Activated naive CD8-positive, alpha-beta T cell treated with anti-CD3 and anti-CD28 coated beads, Interleukin-2, amount 50 U/mL, for 24 hours (primary cell): ENCODE results near the gene REC8.
A peak's percentile ranks its signal among the peaks of the same experiment; 100 is the strongest.

Experiments used
- ATAC-seq: fragments of 150-1000 bp; cut with Tn5 transposase; one replicate; pipeline ENCODE4 v1.10.0; 2021
- DNase-seq: peaks from one replicate; pipeline ENCODE4 v3.0.0; 2021
- H3K27ac Mint-ChIP-seq: one replicate; pipeline ENCODE4 v1.8.0; 2021; ENCODE audit warnings: mild to moderate bottlenecking, mixed read lengths
- H3K27me3 Mint-ChIP-seq: one replicate; pipeline ENCODE4 v1.8.0; 2021; ENCODE audit warnings: mixed read lengths
- H3K36me3 Mint-ChIP-seq: one replicate; pipeline ENCODE4 v1.8.0; 2021; ENCODE audit warnings: low read depth, mixed read lengths
- H3K4me1 Mint-ChIP-seq: one replicate; pipeline ENCODE4 v1.8.0; 2021; ENCODE audit warnings: mixed read lengths
- H3K4me3 Mint-ChIP-seq: one replicate; pipeline ENCODE4 v1.8.0; 2021; ENCODE audit warnings: mild to moderate bottlenecking, moderate library complexity, mixed read lengths
- H3K9me3 Mint-ChIP-seq: one replicate; pipeline ENCODE4 v1.8.0; 2021; ENCODE audit warnings: mixed read lengths

The REC8 gene, protein sequence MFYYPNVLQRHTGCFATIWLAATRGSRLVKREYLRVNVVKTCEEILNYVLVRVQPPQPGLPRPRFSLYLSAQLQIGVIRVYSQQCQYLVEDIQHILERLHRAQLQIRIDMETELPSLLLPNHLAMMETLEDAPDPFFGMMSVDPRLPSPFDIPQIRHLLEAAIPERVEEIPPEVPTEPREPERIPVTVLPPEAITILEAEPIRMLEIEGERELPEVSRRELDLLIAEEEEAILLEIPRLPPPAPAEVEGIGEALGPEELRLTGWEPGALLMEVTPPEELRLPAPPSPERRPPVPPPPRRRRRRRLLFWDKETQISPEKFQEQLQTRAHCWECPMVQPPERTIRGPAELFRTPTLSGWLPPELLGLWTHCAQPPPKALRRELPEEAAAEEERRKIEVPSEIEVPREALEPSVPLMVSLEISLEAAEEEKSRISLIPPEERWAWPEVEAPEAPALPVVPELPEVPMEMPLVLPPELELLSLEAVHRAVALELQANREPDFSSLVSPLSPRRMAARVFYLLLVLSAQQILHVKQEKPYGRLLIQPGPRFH

DNA sequence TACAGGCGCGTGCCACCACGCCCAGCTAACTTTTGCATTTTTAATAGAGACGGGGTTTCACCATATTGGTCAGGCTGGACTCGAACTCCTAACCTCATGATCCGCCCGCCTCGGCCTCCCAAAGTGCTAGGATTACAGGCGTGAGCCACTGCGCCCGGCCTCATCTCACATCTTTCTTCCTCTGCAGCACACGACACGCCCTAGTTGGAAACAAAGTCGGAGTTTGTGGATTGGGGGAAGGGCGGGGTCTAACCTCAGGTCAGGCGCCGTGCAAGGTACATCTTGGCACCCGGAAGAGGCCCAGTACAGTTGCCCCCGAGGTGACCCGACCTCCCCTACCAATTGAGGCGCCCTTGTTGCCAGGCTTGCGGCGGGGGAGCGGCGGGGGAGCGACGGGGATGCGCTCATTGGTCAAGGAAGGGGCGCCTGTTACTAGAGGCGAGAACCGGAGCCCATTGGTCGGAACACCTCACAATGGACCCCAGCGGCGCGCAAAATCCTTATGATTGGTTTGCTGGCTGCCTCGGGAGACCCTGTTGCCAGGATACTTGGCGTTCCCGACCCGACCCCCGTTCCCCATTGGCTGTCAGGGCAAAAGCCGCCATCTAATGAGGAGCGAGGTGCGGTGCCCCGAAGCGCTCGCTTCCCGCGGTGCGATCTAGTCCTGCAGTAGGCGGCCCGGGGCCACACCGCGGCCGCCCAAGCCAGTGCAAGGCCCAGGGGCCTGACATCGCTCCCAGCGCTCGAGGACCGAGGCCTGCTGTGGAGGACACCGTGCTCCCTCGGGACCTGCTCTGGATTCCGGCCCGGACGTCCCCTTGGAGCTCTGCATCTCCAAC, at the start of gene REC8:
TSS of gene REC8 (plus strand) at position 659 of the 839 bp plus-strand sequence. CDS start 473 bp downstream, outside the sequence.
- Mint-ChIP-seq H3K4me3 (peak within 1 kb of the TSS; percentile 77), H3K4me1 (peaks cover 24% of the 10 kb centered on the region), H3K9me3 (no peaks in the 10 kb centered on the region), H3K27me3 (no peaks in the 10 kb centered on the region), H3K27ac (peak within 1 kb of the TSS; percentile 22), H3K36me3 (peaks cover 21% of the 10 kb centered on the region)
- peak; percentile 78 for DNase-seq
- peak; percentile 83 for ATAC-seq

- DNase-seq = no peak
- Mint-ChIP-seq H3K4me3 (no peak overlapping the region), H3K36me3 (peaks cover 35% of the 10 kb centered on the region), H3K4me1 (peaks cover 6% of the 10 kb centered on the region), H3K27ac (no peak overlapping the region), H3K27me3 (no peaks in the 10 kb centered on the region), H3K9me3 (no peaks in the 10 kb centered on the region)
- no peak for ATAC-seq
Measured at GRCh38 chr14:24122416-24122815, 49.5 kb upstream of the REC8 start.

DNA sequence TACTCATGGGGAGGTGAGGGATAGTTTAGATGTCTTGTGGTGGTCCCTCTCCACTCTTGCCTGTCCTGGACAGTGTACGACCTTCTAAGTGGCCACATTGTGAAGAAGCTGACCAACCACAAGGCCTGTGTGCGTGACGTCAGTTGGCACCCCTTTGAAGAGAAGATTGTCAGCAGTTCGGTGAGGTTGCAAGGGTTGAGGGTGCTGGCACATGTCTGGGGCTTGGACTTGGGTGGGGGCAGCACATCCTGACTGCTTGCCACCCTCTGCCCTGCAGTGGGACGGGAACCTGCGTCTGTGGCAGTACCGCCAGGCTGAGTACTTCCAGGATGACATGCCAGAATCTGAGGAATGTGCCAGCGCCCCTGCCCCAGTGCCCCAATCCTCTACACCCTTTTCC, 49.0 kb upstream of the REC8 start:
- no peaks in the 10 kb centered on the region for H3K9me3 Mint-ChIP-seq
- H3K27ac Mint-ChIP-seq = no peak overlapping the region
- H3K4me1 Mint-ChIP-seq = peaks cover 8% of the 10 kb centered on the region
- H3K4me3 Mint-ChIP-seq = no peak overlapping the region
- H3K36me3 Mint-ChIP-seq = peaks cover 31% of the 10 kb centered on the region
- ATAC-seq (no peak), DNase-seq (no peak)
- H3K27me3 Mint-ChIP-seq = no peaks in the 10 kb centered on the region

GRCh38 chr14:24123424-24124417, 48.2 kb upstream of the REC8 start:
- Mint-ChIP-seq H3K27ac (peak overlapping the region; percentile 55), H3K27me3 (no peaks in the 10 kb centered on the region), H3K4me3 (no peak overlapping the region), H3K9me3 (no peaks in the 10 kb centered on the region), H3K4me1 (peaks cover 10% of the 10 kb centered on the region), H3K36me3 (peaks cover 24% of the 10 kb centered on the region)
- DNase-seq (no peak), ATAC-seq (peak; percentile 71)

DNA sequence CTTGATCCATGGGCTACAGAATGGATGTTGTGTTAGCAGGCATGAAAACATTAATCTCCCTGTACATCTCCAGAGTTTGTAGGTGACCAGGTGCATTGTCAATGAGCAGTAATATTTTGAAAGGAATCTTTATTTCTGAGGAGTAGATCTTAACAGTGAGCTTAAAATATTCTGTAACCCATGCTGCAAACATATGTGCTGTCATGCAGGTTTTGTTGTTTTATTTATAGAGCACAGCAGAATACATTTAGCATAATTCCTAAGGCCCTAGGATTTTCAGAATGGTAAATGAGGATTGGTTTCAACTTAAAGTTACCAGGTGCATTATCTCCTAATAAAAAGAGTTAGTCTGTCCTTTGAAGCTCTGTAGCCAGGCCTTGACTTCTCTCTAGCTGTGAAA, 44.9 kb upstream of the REC8 start:
- no peak overlapping the region for H3K27ac Mint-ChIP-seq
- peaks cover 13% of the 10 kb centered on the region for H3K4me1 Mint-ChIP-seq
- H3K36me3 Mint-ChIP-seq = peaks cover 11% of the 10 kb centered on the region
- no peaks in the 10 kb centered on the region for H3K9me3 Mint-ChIP-seq
- no peak for ATAC-seq
- H3K4me3 Mint-ChIP-seq = no peak overlapping the region
- no peaks in the 10 kb centered on the region for H3K27me3 Mint-ChIP-seq
- DNase-seq = no peak

DNA sequence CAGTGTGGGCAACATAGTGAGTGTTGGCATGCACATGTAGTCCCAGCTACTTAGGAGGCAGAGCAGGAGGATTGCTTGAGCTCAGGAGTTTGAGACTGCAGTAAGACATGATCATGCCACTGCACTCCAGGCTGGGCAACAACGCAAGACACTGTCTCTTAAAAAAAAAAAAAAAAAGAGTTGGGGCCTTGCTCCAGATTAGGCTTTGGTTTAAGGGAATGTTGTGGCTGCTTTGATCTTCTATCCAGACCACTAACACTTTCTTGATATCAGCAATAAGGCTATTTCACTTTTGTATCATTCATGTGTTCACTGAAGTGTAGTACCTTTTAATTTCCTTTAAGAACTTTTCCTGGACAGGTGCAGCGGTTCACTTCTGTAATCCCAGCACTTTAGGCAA, 44.2 kb upstream of the REC8 start:
- ATAC-seq (no peak), DNase-seq (no peak)
- Mint-ChIP-seq H3K9me3 (no peaks in the 10 kb centered on the region), H3K27ac (no peak overlapping the region), H3K27me3 (no peaks in the 10 kb centered on the region), H3K4me1 (peaks cover 19% of the 10 kb centered on the region), H3K36me3 (peaks cover 8% of the 10 kb centered on the region), H3K4me3 (no peak overlapping the region)

DNA sequence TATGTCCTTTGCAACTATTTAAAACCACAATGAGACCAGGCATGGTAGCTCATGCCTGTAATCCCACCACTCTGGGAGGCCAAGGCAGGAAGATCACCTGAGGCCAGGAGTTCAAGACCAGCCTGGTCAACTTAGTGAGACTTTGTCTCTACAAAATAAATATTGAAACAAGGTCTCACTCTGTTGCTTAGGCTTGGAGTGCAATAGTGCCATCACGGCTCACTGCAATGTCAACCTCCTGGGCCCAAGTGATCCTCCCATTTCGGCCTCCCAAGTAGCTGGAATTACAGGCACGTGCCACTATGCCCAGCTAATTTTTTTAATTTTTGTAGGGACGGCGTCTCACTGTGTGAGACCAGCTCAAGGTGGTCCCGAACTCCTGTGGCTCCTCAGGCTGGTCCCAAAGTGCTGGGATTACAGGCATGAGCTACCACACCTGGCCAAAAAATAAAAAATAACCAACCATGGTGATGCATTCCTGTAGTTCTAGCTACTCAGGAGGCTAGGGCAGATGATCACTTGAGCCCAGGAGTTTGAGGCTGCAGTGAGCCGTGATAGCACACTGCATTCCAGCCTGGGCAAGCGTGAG, 42.4 kb upstream of the REC8 start:
- no peaks in the 10 kb centered on the region for H3K36me3 Mint-ChIP-seq
- H3K9me3 Mint-ChIP-seq = no peaks in the 10 kb centered on the region
- no peak overlapping the region for H3K4me3 Mint-ChIP-seq
- no peak for DNase-seq
- H3K4me1 Mint-ChIP-seq = peaks cover 19% of the 10 kb centered on the region
- H3K27me3 Mint-ChIP-seq = no peaks in the 10 kb centered on the region
- no peak for ATAC-seq
- H3K27ac Mint-ChIP-seq = no peak overlapping the region

GRCh38 chr14:24130380-24130716, 41.5 kb upstream of the REC8 start, which contains the start of gene FITM1:
Gene FITM1 (plus strand): TSS chr14:24130659. CDS start chr14:24131564, 905 bp downstream.
- Mint-ChIP-seq H3K36me3 (no peaks in the 10 kb centered on the region), H3K4me1 (peaks cover 24% of the 10 kb centered on the region), H3K27ac (no peak within 1 kb of the TSS), H3K27me3 (no peaks in the 10 kb centered on the region), H3K4me3 (no peak within 1 kb of the TSS), H3K9me3 (no peaks in the 10 kb centered on the region)
- no peak for DNase-seq
- ATAC-seq = no peak

DNA sequence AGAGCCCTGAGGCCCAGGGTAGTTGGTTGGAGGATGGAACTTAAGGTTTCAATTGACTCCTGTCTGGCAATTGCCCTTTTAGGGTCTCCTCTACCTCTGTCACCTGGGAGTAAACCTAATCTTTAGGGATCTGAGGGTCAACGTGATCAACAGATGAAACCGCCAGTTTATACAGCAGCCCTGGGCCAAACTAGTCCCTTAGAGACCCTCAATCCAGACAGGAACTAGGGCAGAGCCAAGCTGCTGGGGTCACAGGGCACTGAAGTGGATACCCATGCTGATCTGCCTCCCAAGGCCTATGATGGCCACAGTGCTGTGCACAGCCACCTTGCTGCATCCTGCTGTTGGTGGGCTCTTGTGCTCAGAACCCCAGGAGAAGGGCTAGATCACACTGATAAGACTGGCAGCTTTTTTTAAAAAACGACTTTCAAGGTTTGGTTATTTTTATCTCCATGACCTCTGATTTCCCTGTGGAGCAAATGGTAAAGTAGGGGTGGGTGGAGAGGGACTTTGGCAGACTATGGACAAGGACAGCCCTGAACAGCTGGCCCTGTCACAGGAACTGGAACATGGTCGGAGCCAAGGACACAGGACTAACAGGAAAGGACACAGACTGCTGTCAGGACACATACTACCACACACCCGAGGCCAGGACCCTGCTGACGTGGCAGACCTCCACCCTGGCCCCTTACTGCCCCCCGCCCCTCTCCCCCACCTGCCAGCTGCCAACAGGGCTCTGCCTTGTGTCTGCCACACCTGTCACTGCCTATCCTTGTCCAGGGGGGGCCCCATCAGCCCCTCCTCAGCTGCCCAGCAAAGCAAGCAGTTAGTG, 40.9 kb upstream of the REC8 start:
- Mint-ChIP-seq H3K27ac (no peak overlapping the region), H3K36me3 (no peaks in the 10 kb centered on the region), H3K4me3 (no peak overlapping the region), H3K4me1 (peaks cover 27% of the 10 kb centered on the region), H3K9me3 (no peaks in the 10 kb centered on the region), H3K27me3 (no peaks in the 10 kb centered on the region)
- DNase-seq = no peak
- no peak for ATAC-seq

DNA sequence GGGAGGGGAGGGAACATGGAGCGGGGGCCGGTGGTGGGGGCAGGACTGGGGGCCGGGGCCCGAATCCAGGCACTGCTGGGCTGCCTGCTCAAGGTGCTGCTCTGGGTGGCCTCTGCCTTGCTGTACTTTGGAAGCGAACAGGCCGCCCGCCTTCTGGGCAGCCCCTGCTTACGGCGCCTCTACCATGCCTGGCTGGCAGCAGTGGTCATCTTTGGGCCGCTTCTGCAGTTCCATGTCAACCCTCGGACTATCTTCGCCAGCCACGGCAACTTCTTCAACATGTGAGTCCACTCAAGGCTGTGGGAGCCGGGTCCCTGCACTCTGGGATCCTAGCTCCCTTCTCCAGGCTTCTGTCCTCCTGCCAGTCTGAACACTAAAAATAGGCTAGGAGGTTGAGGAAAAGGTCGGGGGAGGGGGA, 40.3 kb upstream of the REC8 start:
- peak overlapping the region; percentile 80 for H3K27ac Mint-ChIP-seq

GRCh38 chr14:24132061-24132685, 39.7 kb upstream of the REC8 start:
- H3K36me3 Mint-ChIP-seq = peaks cover 6% of the 10 kb centered on the region
- peak overlapping the region; percentile 21 for H3K4me3 Mint-ChIP-seq
- H3K27ac Mint-ChIP-seq = peak overlapping the region; percentile 80
- H3K4me1 Mint-ChIP-seq = peaks cover 34% of the 10 kb centered on the region
- DNase-seq (peak; percentile 32), ATAC-seq (no peak)
- H3K27me3 Mint-ChIP-seq = no peaks in the 10 kb centered on the region
- no peaks in the 10 kb centered on the region for H3K9me3 Mint-ChIP-seq

More for the DNA sequence above, 40.3 kb upstream of the REC8 start:
- DNase-seq = no peak
- ATAC-seq = no peak
- H3K27me3 Mint-ChIP-seq = no peaks in the 10 kb centered on the region
- no peak overlapping the region for H3K4me3 Mint-ChIP-seq
- H3K9me3 Mint-ChIP-seq = no peaks in the 10 kb centered on the region
- peaks cover under 1% of the 10 kb centered on the region for H3K36me3 Mint-ChIP-seq
- H3K4me1 Mint-ChIP-seq = peaks cover 29% of the 10 kb centered on the region

GRCh38 chr14:24132976-24133375, 38.9 kb upstream of the REC8 start:
- Mint-ChIP-seq H3K27ac (peak overlapping the region; percentile 80), H3K36me3 (peaks cover 12% of the 10 kb centered on the region), H3K9me3 (no peaks in the 10 kb centered on the region), H3K4me3 (no peak overlapping the region), H3K4me1 (peaks cover 37% of the 10 kb centered on the region), H3K27me3 (no peaks in the 10 kb centered on the region)
- ATAC-seq (no peak), DNase-seq (no peak)
